Measurements from ENCODE around the gene PTRH2.
"Not testable (repeated sequence)": the region's sequence is repeated elsewhere in the genome, so short reads cannot be mapped to it uniquely, and the experiment has no call there.

The PTRH2 gene

DNA sequence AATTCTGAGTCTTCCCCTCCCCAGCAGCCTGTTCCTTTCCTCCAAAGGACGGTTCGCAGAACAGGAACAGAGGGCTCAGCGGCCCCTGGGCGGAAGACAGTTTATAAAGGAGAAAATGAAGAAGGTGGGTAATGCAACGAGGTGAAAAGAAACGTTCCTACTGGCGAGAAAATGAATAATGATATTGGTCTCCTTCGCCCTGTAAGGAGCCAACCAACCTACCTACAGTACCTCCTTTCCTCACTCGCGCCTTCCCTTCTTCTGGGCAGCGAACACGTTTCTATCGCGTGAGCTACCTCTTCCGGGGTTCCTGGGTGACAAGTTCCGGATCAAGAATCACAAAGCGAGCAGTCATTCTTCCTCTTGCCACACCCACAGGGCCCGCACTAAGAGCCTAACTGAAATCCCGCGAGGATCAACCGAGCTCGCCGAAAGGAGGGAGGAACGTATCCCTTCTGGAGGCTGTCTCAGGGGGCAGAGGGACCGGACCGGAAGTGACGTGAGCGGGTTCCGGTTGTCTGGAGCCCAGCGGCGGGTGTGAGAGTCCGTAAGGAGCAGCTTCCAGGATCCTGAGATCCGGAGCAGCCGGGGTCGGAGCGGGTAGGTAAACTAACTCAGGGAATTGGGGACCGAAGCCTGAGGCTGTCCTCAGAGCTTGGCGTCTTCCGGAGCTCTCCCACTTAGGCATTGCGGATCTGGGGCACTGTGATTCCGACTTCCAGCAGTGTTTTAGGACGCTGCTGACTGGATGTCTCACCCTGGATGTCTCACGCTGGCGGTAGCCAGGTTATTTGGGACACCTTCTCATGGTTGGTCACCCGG is at the start of gene PTRH2, which contains the start of gene VMP1:
Gene PTRH2, minus strand, starts transcription at position 282 of the 822 bp plus-strand sequence. CDS start 9,452 bp downstream, outside the sequence.
Gene VMP1, plus strand, starts transcription at position 506 of the 822 bp plus-strand sequence. CDS start 23,793 bp downstream, outside the sequence.
- peak; percentile 99 for DNase-seq

DNA sequence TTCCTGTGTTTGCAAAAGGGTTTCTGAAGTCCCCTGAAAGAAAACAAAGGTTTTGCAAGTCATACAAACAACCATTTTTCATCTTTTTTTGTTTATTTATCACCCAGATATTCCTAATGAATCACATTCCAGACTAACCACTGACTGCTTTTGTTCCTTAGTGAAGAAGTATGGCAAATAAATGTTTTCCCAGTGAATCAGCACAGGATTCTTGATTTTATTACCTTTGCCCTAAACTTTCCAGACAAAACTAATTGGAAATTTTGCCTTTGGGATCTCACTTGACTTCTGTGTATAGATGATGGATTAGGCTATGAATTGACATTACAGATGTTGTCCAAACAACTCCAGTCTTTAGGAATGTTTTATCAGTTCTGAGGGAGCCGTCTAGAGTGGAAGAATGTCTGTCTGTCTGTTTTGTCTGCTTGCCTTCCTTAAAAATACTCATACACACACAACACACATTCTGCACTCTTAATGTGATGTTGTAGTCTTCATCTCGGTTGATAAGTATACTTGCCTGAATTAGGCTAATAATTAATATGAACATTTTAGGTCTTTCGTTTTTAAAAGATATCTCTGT is 49.1 kb upstream of the PTRH2 start:
- DNase-seq, result no peak

DNA sequence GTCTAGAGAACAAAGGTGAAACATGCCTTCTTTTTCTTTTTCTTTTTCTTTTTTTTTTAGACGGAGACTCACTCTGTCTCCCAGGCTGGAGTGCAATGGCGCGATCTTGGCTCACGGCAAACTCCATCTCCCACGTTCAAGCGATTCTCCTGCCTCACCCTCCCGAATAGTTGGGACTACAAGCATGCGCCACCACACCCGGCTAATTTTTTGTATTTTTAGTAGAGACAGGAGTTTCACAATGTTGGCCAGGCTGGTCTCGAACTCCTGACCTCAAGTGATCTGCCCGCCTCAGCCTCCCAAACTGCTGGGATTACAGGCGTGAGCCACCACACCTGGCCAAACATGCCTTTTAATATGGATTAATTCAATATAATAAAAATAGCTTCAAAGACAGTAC is 47.8 kb upstream of the PTRH2 start:
- DNase-seq, result not testable (repeated sequence)

DNA sequence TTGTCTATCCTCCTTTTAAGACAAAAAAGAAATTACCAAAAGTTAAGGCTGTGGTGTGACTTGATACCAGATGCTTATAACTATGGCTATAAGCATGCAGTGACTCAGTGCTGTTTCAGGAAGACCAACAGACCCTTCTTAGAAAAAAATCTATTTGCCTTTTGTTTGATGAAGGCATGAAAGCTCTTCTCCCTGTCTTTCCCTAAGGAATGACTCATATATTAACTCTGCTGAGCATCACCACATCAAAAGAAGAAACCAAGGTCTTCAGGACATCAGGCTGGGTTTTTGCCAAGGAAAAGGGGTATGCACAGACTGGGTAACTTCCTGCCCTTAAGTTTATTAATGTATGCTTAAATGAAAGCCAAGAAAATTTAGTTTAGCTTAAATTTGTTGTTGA is 47.3 kb upstream of the PTRH2 start:
- DNase-seq, result no peak

DNA sequence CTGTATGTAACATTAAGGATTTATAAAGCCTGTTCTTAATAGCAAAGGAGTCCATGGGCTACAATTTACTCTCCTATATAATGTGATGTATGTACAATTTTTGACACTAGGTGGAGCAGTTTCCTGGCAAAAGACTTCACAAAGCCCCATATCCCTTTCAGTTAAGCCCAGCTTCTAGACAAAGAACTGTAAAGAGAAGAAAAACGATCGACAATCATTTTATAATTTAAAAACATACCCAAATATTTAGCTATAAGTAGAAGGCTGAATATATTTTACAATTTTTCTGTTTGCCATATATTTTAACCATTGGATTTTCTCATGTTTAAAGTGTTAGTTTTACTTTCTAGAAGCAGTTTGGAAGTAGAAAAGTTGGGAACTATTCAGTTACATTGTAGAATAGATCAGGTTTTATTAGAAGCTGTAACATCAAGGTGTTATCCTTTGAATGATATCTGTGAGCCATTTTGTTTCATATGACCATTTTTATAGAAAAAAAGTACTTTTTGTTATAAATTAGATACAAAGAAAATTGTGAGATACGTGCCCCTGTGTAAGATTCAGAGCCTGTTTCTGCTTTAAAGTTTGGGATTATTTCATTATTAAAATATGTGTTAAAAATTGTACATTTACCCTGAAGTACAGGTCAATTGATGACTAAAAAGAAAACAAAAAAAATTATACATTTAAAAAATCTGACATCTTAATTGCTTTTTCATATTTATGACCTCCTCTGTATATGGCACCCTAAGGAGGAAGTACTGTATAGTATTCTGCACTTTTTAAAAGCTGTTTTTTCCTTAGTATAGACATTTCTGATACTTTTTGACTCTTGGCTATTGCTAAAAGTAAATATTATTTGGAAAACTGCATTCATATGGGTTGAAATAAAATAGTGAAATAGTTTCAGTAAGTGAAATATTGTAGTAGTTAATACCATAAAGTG is 46.6 kb upstream of the PTRH2 start:
- peak; percentile 78 for DNase-seq

DNA sequence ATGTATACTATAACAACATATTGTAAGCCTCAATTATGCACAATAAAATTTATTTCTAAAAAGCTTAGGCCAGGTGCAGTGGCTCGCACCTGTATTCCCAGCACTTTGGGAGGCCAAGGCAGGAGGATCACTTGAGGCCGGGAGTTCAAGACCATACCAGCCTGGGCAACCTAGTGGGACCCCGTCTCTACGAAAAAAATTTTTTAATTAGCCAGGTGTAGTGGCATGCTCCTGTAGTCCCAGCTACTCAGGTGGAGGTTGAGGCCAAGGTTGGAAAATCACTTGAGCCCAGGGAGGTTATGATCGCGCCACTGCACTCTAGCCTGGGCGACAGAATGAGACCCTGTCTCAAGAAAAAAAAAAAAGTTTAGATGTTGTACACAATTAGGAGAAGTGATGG is 45.7 kb upstream of the PTRH2 start:
- no peak for DNase-seq

DNA sequence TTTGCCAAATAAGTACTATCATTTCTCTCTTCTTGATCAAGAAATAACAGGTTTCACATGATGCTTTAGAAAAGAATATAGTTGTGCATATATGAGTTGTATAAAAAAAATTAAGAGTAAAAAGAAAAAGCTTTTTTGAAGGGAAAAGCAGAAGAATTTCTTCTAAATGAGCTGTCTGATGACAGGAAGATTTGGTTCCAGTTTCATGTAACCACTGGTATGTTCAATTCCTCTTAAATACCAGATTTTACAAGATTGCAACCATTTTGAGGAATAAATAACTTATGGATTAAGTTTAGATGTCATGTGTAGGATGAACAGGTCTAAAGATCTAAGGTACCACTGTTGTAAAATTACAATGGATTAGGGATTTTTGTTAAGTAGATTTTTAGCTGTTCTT is 45.2 kb upstream of the PTRH2 start:
- no peak for DNase-seq

DNA sequence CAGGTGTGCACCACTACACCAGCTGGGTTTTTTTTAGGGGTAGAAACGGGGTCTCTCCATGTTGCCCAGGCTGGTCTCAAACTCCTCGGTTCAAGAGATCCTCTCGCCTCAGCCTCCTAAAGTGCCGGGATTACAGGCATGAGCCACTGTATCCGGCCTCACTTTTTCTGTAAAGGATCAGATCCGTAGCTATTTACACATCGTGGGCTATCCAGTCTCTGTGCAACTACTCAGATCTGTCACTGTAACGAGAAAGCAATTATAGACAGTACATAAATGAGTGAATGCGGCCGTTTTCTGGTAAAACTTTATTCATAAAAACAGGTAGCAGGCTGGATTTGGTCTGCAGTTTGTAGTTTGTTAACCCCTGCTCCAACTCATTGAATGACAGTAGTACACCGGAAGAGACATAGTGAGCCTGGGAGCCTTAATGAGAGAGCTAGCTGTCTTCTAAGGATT is 44.8 kb upstream of the PTRH2 start:
- no peak for DNase-seq

DNA sequence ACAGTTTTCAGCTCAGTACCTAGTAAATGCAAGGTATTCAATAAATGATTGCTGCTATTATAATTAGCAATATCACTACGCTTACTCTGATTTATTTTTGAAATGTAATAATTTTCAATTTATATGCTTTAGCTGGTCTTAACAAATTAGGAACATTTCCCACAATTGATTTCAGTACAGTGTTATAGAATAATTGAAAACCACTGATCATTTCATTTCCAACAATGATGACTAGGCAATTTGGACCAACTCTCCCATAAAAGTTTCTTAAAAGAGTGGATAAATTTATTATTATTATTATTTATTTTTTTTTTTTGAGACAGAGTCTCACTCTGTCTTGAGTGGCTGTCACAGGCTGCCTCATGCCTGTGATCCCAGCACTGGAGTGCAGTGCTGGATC is 41.4 kb upstream of the PTRH2 start:
- DNase-seq, result no peak

DNA sequence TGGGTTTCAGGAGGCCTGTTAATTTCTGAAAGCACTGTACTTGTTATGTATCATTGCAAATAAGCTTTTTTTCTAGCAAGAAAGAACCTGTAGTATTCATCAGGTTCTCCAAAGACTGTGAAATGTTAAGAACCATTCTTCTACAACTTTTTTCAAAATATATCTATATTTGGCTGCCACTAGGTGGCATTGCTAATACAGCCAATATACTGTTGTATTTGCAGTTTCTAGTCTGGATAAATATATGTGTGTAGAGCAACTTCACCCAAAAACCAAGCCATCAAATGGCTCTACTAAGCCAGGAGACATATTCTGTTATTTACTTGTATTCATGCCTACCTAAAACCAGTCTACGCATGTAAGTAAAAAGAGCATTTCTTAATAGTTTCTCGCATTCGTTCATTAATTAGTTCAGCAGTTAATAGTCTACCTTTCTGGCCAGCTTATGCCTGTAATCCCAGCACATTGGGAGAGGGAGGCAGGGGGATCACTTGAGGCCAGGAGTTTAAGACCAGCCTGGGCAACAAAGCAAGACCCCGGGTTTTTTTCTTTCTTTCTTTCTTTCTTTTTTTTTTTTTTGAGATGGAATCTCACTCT is 39.7 kb upstream of the PTRH2 start:
- peak; percentile 35 for DNase-seq

DNA sequence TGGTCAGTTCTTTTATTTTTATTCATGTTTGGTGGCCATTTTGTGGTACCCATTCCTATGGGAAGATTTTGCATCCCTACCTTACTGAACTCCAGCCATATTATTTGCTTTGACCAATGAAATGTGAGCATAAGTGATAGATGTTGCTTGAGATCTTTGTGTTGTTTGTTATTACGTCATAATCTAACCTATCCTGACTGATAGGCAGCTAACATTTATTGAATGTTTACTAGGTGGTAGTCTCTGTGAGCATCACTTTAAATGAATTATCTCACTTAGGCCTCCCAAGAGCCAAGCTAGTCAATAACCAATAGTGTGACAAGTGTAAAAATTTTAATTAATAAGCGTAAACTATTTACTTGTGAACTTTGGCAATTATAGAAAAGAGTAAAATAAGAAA is 37.8 kb upstream of the PTRH2 start:
- DNase-seq, result no peak

DNA sequence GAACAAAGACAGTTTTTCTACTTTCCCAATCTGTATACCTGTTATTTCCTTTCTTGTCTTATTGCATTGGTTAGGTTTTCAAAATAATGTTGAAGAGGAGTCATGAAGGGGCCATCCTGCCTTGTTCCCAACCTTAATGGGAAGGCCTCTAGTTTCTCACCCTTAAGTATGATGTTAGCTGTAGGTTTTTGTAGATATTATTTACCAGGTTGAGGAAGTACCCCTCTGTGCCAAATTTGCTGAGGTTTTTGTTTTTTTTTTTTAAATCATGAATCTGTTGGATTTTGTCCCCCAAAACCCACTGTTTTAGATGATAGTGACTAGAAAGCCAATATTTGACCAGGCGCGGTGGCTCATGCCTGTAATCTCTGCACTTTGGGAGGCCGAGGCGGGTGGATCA is 36.6 kb upstream of the PTRH2 start:
- no peak for DNase-seq

DNA sequence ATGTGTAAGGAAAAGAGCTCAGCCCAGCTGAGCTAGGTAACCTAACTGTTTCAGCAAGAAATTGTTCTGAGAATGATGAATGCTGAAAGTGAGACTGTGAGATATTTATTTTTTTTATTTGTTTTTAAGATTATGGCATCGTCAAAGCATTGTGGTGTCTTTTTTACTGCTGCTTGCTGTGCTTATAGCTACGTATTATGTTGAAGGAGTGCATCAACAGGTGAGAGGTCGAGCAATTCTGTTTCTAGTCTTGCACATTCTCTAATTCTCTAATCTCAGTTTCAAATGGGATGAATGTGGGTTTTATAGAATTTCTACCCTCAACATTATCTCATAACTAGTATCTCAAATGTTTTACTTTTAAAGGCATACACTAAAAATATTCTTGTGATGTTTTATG is 30.1 kb upstream of the PTRH2 start:
- DNase-seq, result no peak

DNA sequence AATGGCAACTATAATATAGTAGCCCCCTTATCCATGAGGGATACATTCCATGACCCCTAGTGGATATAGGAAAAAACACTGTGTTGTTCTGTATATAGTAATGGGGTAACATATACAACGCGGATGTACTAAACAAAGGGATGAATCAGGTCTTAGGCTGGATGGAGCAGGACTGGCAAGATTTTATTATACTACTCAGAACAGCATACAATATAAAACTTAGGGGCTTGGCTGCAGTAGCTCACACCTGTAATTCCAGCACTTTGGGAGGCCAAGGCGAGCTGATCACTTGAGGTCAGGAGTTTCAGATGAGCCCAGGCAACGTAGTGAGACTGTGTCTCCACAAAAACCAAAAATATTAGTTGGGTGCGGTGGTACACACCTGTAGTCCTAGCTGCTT is 27.0 kb upstream of the PTRH2 start:
- DNase-seq, result no peak

DNA sequence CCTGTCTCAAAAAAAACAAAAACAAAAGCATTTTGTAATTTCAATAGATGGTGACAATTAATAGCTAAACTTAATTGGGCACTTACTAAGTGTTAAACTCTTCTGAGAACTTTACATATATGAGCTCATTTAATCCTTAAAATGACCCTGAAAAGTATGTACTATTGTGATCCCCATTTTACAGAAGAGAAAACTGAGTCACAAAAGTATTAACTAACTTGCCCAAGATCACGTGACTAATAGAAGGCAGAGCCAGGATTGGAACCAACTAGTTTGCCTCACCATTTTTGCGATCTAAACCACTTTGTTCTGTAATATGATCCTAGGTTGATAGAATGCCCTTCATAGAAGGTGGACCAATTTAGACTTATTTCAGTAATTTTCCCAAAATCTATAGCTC is 26.5 kb upstream of the PTRH2 start:
- no peak for DNase-seq

DNA sequence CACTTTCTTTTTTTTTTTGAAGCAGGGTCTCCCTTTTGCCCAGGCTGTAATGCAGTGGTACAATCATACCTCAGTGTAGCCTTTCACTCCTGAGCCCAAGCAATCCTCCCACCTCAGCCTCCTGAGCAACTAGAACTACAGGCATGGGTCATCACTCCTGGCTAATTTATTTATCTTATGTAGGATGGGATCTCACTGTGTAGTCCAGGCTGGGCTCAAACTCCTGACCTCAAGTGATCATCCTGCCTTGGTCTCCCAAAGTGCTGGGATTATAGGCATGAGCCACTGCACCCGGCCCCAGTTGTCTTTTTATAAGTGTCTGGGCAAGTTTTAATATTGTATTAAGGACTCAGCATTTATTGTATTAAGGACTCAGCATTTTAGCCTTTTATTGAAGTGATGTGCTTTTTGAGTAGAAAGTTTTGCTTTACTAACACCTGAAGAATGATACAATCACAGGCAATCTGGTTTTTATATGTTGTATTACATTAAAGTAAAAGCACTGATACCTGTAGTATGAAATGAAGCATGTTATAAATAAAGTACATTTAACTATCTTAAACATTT is 23.1 kb upstream of the PTRH2 start:
- no peak for DNase-seq

DNA sequence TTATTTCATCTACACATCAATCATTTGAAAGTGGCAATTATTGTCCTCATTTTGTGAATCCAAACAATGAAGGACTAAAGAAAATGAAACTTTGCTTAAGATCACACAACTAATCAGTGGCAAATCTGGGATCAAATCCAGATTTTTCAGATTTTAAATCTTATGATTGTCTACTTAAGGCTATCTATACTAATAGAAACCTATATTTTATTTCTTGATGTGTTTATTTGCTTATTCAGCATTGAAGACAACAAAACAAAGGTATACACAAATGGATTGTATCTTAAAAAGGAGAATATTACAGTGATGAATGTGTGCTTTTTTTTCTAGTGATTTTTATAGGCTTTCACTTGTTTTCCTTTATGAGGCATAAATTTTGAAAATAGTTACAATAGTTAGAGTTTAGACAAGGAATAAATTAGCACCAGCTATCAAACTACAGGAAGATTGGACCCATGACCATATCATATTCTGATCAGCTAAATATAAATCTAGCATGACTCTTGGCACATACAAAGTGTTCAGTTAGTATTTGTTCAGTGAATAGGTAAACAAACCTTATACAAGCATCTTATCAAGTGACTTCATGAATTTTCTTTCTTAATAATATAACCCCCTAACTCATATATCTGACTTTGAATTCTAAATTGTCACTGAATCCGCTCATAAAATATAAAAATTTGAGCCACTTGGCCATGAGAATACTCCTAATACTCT is 20.7 kb upstream of the PTRH2 start:
- no peak for DNase-seq

DNA sequence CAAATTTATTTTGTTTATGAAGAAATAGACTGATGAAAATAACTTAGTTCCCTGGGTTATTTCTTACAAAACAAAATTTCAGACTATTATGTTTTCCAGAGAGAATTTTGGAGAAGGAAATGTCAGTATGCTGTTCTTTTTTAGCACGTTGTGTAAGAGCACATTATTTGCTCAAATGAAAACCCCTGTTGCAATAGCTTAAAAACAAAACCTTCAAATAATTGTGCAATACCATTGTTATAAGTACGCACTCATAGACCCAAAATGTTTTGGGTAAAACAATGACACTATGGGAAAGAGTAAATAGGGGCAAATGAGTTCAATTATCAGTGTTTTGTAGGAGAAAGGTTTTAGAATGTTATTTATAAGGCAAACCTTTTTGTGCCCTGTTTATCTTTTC is 18.5 kb upstream of the PTRH2 start:
- DNase-seq, result no peak

DNA sequence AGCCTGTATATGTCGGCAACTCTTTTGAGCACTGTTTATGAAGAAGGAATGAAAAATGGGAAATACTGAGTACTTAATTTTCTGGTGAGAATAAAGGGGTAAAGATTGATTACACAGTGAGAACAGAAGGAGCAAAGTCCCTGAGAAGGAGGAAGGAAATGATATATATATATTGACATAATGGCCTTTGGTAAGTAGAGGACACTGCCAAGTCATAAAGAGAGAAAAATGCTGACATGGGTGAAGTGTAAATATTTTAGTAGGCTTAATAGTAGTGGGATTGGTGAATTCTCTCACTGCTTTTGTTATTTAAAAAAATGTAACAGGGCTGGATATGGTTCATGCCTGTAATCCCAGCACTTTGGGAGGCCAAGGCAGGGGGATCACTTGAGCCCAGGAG is 16.4 kb upstream of the PTRH2 start:
- no peak for DNase-seq

DNA sequence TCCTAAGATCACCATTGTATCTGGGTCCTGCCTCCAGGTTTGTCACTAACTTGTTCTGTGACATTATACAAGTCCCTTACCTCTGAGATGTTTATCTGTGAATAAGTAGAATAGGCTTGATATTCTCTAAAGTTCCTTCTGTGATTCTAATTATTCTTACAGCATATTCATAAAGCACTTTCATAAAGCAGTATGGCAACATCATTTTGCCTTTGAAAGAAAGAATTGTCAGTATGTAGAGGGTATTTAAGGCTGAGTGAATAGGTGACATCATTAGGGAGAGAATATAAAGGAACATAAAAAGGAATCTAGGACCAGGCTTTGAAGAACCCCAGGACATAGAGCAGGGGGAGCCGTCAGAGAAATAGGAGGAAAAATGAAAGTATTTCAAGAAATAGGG is 15.8 kb upstream of the PTRH2 start:
- DNase-seq, result no peak

DNA sequence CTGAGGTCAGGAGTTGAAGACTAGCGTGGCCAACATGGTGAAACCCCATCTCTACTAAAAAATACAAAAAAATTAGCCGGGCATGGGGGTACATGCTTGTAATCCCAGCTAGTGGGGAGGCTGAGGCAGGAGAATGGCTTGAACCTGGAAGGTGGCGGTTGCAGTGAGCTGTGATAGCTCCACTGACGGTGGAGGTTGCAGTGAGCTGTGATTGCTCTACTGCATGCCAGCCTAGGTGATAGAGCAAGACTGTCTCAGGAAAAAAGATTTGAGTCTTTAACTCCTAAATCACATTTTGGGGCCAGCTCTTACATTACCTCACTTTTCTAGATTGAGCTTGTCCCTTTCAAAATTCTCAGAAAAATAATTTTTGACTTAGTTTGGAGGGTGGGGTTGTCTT is 15.4 kb upstream of the PTRH2 start:
- no peak for DNase-seq

DNA sequence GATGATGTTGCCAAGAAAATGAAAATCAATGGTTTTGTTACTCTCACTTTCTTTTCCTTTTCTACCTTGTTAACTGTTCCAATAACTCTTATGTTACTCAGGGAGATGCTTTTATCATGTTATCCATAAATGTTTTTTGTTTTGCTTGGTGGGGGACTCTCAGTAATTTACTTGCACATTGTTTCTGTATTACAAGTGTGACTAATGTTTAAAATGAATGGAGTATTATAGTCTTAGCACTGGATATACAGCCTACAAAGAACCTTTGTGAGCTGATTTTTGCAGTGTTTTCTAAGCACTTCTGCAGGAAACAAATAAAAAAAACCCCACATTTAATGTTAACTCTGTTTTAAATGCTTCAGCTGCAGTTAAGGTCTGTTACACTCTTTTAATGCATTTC is 12.3 kb upstream of the PTRH2 start:
- DNase-seq, result no peak

Measured in NCI-H1694 treated with DMSO at 0.1 percent for 48 hours (cell line).